Uterus (tissue), 2 donors: ENCODE results near the gene PLPP7.

Experiments
- CTCF ChIP-seq, 4 experiments: fragments of 200-600 bp in 2 of 4; fragments of 450-650 bp in 2 of 4; sonication (generic) in 2 of 4; IDR thresholded peaks; one replicate each; pipeline ENCODE4 v1.5.1; 2016 to 2019; ENCODE audit warnings: antibody characterized with exemption in 4 of 4, mild to moderate bottlenecking in 2 of 4, moderate library complexity in 1 of 4
- POLR2A ChIP-seq, 2 donors: fragments of 450-650 bp; IDR thresholded peaks; one replicate each; pipeline ENCODE4 v1.6.1; 2016; ENCODE audit warnings: antibody characterized with exemption in 2 of 2, mild to moderate bottlenecking in 1 of 2, moderate library complexity in 1 of 2

- TF ChIP-seq CTCF (IDR thresholded peaks at IDR 0.05) (no peak), POLR2A (IDR thresholded peaks at IDR 0.05) (no peak)
Observed at GRCh38 chr9:131329241-131329641, 39.7 kb downstream of the PLPP7 start.
